Subcutaneous abdominal adipose tissue (tissue), 5 donors: ENCODE results near the gene MRPL37.
"Not testable (repeated sequence)": the region's sequence is repeated elsewhere in the genome, so short reads cannot be mapped to it uniquely, and the experiment has no call there.

Source experiments
- H3K27ac ChIP-seq: one replicate; pipeline ENCODE4 v1.7.0; 2013; ENCODE audit warnings: low read depth, mild to moderate bottlenecking, inconsistent platforms, low read length, moderate library complexity
- H3K27me3 ChIP-seq, 5 donors: one replicate each; pipeline ENCODE4 v1.7.0; 2013; ENCODE audit warnings: low read length in 5 of 5, inconsistent platforms in 1 of 5; ENCODE audit not compliant: control insufficient read depth in 5 of 5, insufficient read depth in 4 of 5
- H3K36me3 ChIP-seq, 5 donors: one replicate each; pipeline ENCODE4 v1.7.0; 2013; ENCODE audit warnings: low read length in 5 of 5; ENCODE audit not compliant: control insufficient read depth in 5 of 5, insufficient read depth in 5 of 5
- H3K4me1 ChIP-seq, 5 donors: one replicate each; pipeline ENCODE4 v1.7.0; 2013; ENCODE audit warnings: low read length in 5 of 5, mild to moderate bottlenecking in 3 of 5, moderate library complexity in 1 of 5; ENCODE audit not compliant: control insufficient read depth in 5 of 5, insufficient read depth in 5 of 5
- H3K4me3 ChIP-seq, 5 donors: one replicate each; pipeline ENCODE4 v1.7.0; 2013; ENCODE audit warnings: low read length in 5 of 5, low read depth in 1 of 5
- H3K9ac ChIP-seq, 5 donors: one replicate each; pipeline ENCODE4 v1.7.0; 2013; ENCODE audit warnings: low read length in 5 of 5, mild to moderate bottlenecking in 4 of 5, moderate library complexity in 3 of 5
- H3K9me3 ChIP-seq, 5 donors: one replicate each; pipeline ENCODE4 v1.7.0; 2013; ENCODE audit warnings: low read length in 5 of 5; ENCODE audit not compliant: control insufficient read depth in 5 of 5
- donor health status: healthy.
- donor health status: healthy.
- donor health status: healthy.
- donor health status: healthy.
- donor health status: healthy.

The MRPL37 gene

GRCh38 chr1:54225378-54225777 is 25.4 kb downstream of the MRPL37 start:
- Histone ChIP-seq H3K4me3 (no peak overlapping the region), H3K27me3 (no peaks in the 10 kb centered on the region), H3K9ac (no peak overlapping the region), H3K4me1 (peaks cover 5 to 22% (median 18%) of the 10 kb centered on the region in 5 donors), H3K27ac (no peak overlapping the region), H3K36me3 (peaks cover 0 to 29% (median 11%) of the 10 kb centered on the region in 5 donors), H3K9me3 (no peaks in the 10 kb centered on the region)

DNA sequence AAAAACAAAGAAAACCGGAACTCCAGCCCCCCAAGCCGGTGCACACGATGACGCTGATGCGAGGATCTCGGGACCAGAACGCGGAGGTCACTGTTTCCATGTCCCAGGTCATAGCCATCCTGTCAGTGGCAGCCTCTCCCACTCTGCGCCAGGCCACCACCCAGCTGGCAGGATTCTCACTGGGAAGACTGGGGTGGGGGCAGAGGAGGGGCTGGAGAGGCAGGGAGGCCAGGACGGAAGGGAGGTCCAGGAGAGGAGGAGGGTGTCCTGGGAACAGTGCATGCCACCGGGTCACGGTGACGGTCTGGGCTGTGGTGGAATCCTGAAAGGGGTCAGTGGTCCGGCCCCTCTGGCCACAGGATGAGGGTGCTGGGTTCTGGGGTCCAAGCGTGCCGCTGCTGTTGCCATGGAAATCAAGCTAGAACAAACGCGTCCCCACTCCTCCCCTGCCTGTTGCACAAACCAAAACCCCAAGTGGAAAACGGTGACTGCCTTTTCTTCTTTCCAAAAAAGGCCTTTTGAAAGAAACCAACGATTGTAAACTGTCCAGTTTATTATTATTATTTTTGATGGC is 26.1 kb downstream of the MRPL37 start:
- no peak overlapping the region for H3K27ac ChIP-seq
- H3K27me3 ChIP-seq, result no peaks in the 10 kb centered on the region
- peaks cover 3 to 15% (median 11%) of the 10 kb centered on the region in 5 donors for H3K4me1 ChIP-seq
- H3K9ac ChIP-seq, result no peak overlapping the region
- H3K36me3 ChIP-seq, result peaks cover 0 to 34% (median 11%) of the 10 kb centered on the region in 5 donors
- no peak overlapping the region for H3K4me3 ChIP-seq
- no peaks in the 10 kb centered on the region for H3K9me3 ChIP-seq

DNA sequence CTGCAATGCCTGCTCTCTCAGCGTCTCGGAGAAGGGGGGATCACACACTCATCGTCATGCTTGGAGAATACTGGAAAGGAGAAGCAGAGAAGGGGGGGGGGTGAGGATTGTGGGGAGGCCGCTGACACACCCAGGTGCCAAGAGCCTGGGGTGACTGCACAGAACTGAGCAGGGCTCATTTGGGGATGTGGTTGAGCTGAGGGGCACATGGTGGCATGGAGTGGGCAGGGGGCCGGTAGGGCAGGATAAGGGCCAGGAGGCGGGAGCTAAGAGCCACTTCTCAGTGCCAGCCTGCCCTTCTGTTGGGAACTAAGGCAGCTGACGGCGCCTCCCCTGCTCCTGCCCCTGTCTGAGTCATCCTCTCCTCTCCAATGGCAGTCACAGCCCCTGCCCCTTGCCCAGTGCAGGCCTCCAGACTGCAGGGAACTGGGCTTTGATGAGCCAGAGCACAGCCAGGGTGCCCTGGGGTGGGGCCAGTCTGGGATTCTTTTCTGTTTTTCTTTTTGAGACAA is 27.2 kb downstream of the MRPL37 start:
- Histone ChIP-seq H3K4me3 (no peak overlapping the region), H3K36me3 (peaks cover 0 to 35% (median 11%) of the 10 kb centered on the region in 5 donors), H3K9me3 (no peaks in the 10 kb centered on the region), H3K9ac (no peak overlapping the region), H3K4me1 (peaks cover 0 to 12% (median 5%) of the 10 kb centered on the region in 5 donors), H3K27ac (no peak overlapping the region), H3K27me3 (no peaks in the 10 kb centered on the region)

- Histone ChIP-seq H3K9ac (no peak overlapping the region), H3K9me3 (no peaks in the 10 kb centered on the region), H3K27ac (no peak overlapping the region), H3K36me3 (peaks cover 0 to 35% (median 11%) of the 10 kb centered on the region in 5 donors), H3K4me3 (no peak overlapping the region), H3K27me3 (no peaks in the 10 kb centered on the region), H3K4me1 (peaks cover 0 to 12% (median 5%) of the 10 kb centered on the region in 5 donors)
These were observed 27.9 kb downstream of the MRPL37 start for GRCh38 chr1:54227891-54228310.

- Histone ChIP-seq H3K9me3 (no peaks in the 10 kb centered on the region), H3K9ac (no peak overlapping the region), H3K36me3 (peaks cover 0 to 35% (median 11%) of the 10 kb centered on the region in 5 donors), H3K4me1 (peaks cover 0 to 12% (median 5%) of the 10 kb centered on the region in 5 donors), H3K27me3 (no peaks in the 10 kb centered on the region), H3K27ac (no peak overlapping the region), H3K4me3 (no peak overlapping the region)
These were observed 28.7 kb downstream of the MRPL37 start for GRCh38 chr1:54228638-54229079.

DNA sequence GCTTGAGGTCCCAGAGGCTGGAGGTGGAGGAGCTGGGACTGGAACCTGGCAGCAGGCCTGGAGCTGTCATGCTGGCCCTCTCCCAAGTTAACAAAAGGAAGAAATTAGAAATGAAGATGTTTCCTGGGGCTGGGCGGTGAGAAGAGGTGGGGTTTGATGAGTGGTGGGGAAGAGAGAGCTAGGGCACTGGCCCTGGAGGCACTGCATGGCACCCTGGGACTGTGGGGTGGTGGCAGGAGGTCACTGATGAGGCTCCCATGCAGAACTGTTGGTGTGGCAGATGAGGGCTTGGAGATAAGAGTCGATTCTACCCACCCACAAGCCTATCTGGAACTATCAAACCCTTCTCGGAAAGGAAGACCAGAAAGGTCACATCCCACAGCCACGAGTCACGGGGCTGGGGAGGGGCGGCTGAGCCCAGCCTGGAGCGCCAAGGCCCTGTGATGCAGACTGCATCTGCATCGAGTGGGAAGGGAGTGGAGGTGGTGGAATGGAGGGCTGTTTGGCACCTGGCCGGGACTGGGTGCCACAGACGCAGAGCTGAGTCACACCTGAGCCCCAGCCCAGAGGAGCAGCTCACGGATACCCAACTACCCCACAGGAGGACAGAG is 29.4 kb downstream of the MRPL37 start:
- H3K36me3 ChIP-seq, result peaks cover 0 to 35% (median 11%) of the 10 kb centered on the region in 5 donors
- no peak overlapping the region for H3K27ac ChIP-seq
- peaks cover 0 to 12% (median 5%) of the 10 kb centered on the region in 5 donors for H3K4me1 ChIP-seq
- H3K27me3 ChIP-seq, result no peaks in the 10 kb centered on the region
- H3K4me3 ChIP-seq, result no peak overlapping the region
- no peaks in the 10 kb centered on the region for H3K9me3 ChIP-seq
- peak overlapping the region in 1 of 5 donors; percentile 14 for H3K9ac ChIP-seq

DNA sequence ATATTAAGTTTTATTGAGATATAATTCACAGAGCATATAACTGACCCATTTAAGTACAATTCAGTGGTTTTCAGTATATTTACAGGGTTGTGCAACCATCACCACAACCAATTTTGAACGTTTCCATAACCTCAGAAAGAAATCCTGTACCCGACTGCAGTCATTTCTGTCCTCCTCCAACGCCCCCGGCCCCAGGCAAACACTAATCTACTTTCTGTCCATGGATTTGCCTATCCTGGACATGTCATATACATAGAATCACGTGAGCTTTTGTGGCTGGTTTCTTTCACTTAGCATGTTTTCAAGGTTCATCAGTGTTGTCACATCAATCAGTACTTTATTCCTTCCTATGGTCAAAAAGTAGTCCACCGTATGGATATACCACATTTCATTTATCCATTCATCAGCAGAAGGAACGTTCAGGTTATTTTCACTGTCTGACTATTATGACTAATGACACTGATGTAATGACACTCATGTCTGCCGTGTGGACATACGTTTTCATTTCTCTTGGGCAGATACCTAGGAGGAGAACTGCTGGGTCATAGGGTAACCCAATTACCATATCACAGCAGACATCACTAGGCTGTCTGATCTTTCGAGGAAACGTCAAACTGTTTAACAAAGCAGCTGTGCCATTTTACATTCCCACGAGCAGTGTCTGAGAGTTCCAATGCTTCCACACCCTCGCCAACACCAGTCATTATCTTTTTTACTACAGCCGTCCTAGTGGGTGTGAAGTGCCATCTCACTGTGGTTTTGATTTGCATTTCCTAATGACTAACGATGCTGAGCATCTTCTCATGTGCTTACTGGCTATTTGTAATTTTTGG is 30.8 kb downstream of the MRPL37 start:
- Histone ChIP-seq H3K4me3 (no peak overlapping the region), H3K4me1 (peaks cover 0 to 12% (median 5%) of the 10 kb centered on the region in 5 donors), H3K9ac (no peak overlapping the region), H3K27ac (no peak overlapping the region), H3K9me3 (no peaks in the 10 kb centered on the region), H3K27me3 (no peaks in the 10 kb centered on the region), H3K36me3 (peaks cover 0 to 32% (median 9%) of the 10 kb centered on the region in 5 donors)

- H3K4me3 ChIP-seq, H3K4me1 ChIP-seq, H3K9me3 ChIP-seq, H3K9ac ChIP-seq, H3K27ac ChIP-seq, H3K27me3 ChIP-seq: not testable (repeated sequence)
- peaks cover 10 to 35% (median 22%) of the 10 kb centered on the region in 5 donors for H3K36me3 ChIP-seq
These were observed 33.2 kb downstream of the MRPL37 start for GRCh38 chr1:54233196-54233595.

- Histone ChIP-seq H3K27ac (no peak overlapping the region), H3K4me3 (no peak overlapping the region), H3K9me3 (no peaks in the 10 kb centered on the region), H3K9ac (no peak overlapping the region), H3K36me3 (peaks cover 10 to 37% (median 28%) of the 10 kb centered on the region in 5 donors), H3K27me3 (no peaks in the 10 kb centered on the region), H3K4me1 (peaks cover 0 to 5% (median under 1%) of the 10 kb centered on the region in 5 donors)
These were observed 34.3 kb downstream of the MRPL37 start for GRCh38 chr1:54234284-54234683.
